ENCODE measurements around the gene LRRC10.

GRCh38 chr12:69610729-69611128, at the start of gene LRRC10:
- TF ChIP-seq CTCF (IDR thresholded peaks at IDR 0.05; ENCODE audit: insufficient read depth, low read length), result no peak
- TF ChIP-seq GABPA (IDR thresholded peaks at IDR 0.05; ENCODE audit: low read depth), result no peak
- TF ChIP-seq POLR2AphosphoS5 (IDR thresholded peaks at IDR 0.05; ENCODE audit: low read depth), result no peak
- no peak for TF ChIP-seq REST (IDR thresholded peaks at IDR 0.05; ENCODE audit: insufficient replicate concordance, low read depth)

Data from HL-60 (cell line).